Inflammatory macrophage treated with lipopolysaccharide for 1 hour (primary cell): ENCODE measurements around the gene HES5.
A peak's percentile ranks its signal among the peaks of the same experiment; 100 is the strongest.

ENCODE experiments used
- DNase-seq, 2 donors: peaks; one replicate each; pipeline ENCODE4 v3.0.0-alpha.2; 2020 to 2022

HES5 gene

GRCh38 chr1:2546515-2547209 is 16.6 kb upstream of the HES5 start:
- DNase-seq: peak; percentile 69 to 88

- DNase-seq: peak; percentile 61 to 62
Measured at GRCh38 chr1:2545754-2546514, 15.9 kb upstream of the HES5 start.

GRCh38 chr1:2544875-2545640 is 15.0 kb upstream of the HES5 start:
- DNase-seq: no peak

GRCh38 chr1:2544093-2544874 is 14.2 kb upstream of the HES5 start:
- DNase-seq: no peak

GRCh38 chr1:2543543-2544092 is 13.6 kb upstream of the HES5 start:
- DNase-seq: no peak

- DNase-seq: no peak
Measured at GRCh38 chr1:2542246-2542915, 12.3 kb upstream of the HES5 start.

- DNase-seq: no peak
Measured at GRCh38 chr1:2541619-2542245, 11.7 kb upstream of the HES5 start.

GRCh38 chr1:2540816-2541492 is 10.9 kb upstream of the HES5 start:
- no peak for DNase-seq

- no peak for DNase-seq
Measured at GRCh38 chr1:2539312-2539907, 9.3 kb upstream of the HES5 start.

- no peak for DNase-seq
Measured at GRCh38 chr1:2538872-2539271, 8.8 kb upstream of the HES5 start.

GRCh38 chr1:2538376-2538775 is 8.3 kb upstream of the HES5 start:
- DNase-seq: no peak

- no peak for DNase-seq
Measured at GRCh38 chr1:2537784-2538115, 7.7 kb upstream of the HES5 start.

GRCh38 chr1:2535981-2536380 is 5.9 kb upstream of the HES5 start:
- DNase-seq: no peak

GRCh38 chr1:2535455-2535854 is 5.4 kb upstream of the HES5 start:
- DNase-seq: no peak

- DNase-seq: no peak
Measured at GRCh38 chr1:2534687-2535441, 4.8 kb upstream of the HES5 start.

GRCh38 chr1:2534315-2534686 is 4.2 kb upstream of the HES5 start:
- DNase-seq: no peak

- DNase-seq: no peak
Measured at GRCh38 chr1:2533365-2533764, 3.3 kb upstream of the HES5 start.

- DNase-seq: no peak
Measured at GRCh38 chr1:2532485-2533160, 2.6 kb upstream of the HES5 start.
